ENCODE results near the gene SLC1A7.
"Not testable (repeated sequence)": the region's sequence is repeated elsewhere in the genome, so short reads cannot be mapped to it uniquely, and the experiment has no call there.

SLC1A7 gene

GRCh38 chr1:53142226-53142853 is at the start of gene SLC1A7:
SLC1A7 (minus strand) TSS chr1:53142638; CDS start chr1:53142449, 189 bp downstream.
- no peak for DNase-seq (ENCODE audit: low spot score)

GRCh38 chr1:53190210-53190611 is 47.8 kb upstream of the SLC1A7 start:
- no peak for DNase-seq (ENCODE audit: low spot score)

- DNase-seq (ENCODE audit: low spot score): no peak
Measured at GRCh38 chr1:53189061-53189460, 46.6 kb upstream of the SLC1A7 start.

GRCh38 chr1:53188099-53188498 is 45.7 kb upstream of the SLC1A7 start:
- DNase-seq (ENCODE audit: low spot score): peak; percentile 25

- DNase-seq (ENCODE audit: low spot score): no peak
Measured at GRCh38 chr1:53187401-53187800, 45.0 kb upstream of the SLC1A7 start.

- no peak for DNase-seq (ENCODE audit: low spot score)
Measured at GRCh38 chr1:53186533-53186932, 44.1 kb upstream of the SLC1A7 start.

- not testable (repeated sequence) for DNase-seq (ENCODE audit: low spot score)
Measured at GRCh38 chr1:53185955-53186297, 43.5 kb upstream of the SLC1A7 start.

- DNase-seq (ENCODE audit: low spot score): no peak
Measured at GRCh38 chr1:53183095-53183990, 40.9 kb upstream of the SLC1A7 start.

GRCh38 chr1:53182716-53183094 is 40.3 kb upstream of the SLC1A7 start:
- no peak for DNase-seq (ENCODE audit: low spot score)

GRCh38 chr1:53182111-53182593 is 39.7 kb upstream of the SLC1A7 start:
- peak; percentile 81 for DNase-seq (ENCODE audit: low spot score)

- no peak for DNase-seq (ENCODE audit: low spot score)
Measured at GRCh38 chr1:53180951-53181350, 38.5 kb upstream of the SLC1A7 start.

- no peak for DNase-seq (ENCODE audit: low spot score)
Measured at GRCh38 chr1:53180226-53180625, 37.8 kb upstream of the SLC1A7 start.

- no peak for DNase-seq (ENCODE audit: low spot score)
Measured at GRCh38 chr1:53176452-53177208, 34.2 kb upstream of the SLC1A7 start.

- DNase-seq (ENCODE audit: low spot score): no peak
Measured at GRCh38 chr1:53174971-53175913, 32.8 kb upstream of the SLC1A7 start.

GRCh38 chr1:53172426-53173128 is 30.1 kb upstream of the SLC1A7 start:
- DNase-seq (ENCODE audit: low spot score): peak; percentile 72

- no peak for DNase-seq (ENCODE audit: low spot score)
Measured at GRCh38 chr1:53166912-53167311, 24.5 kb upstream of the SLC1A7 start.

- no peak for DNase-seq (ENCODE audit: low spot score)
Measured at GRCh38 chr1:53166366-53166765, 23.9 kb upstream of the SLC1A7 start.

GRCh38 chr1:53165408-53165961 is 23.0 kb upstream of the SLC1A7 start:
- no peak for DNase-seq (ENCODE audit: low spot score)

GRCh38 chr1:53163291-53163768 is 20.9 kb upstream of the SLC1A7 start:
- no peak for DNase-seq (ENCODE audit: low spot score)

GRCh38 chr1:53162621-53163020 is 20.2 kb upstream of the SLC1A7 start:
- no peak for DNase-seq (ENCODE audit: low spot score)

Data from RKO (cell line).